Coronary artery (tissue), 2 donors: ENCODE results near the gene ANO2.

ENCODE experiments used
- DNase-seq: peaks from one replicate; pipeline ENCODE4 v3.0.0-alpha.2; 2017; ENCODE audit warnings: low spot score
- H3K27ac ChIP-seq, 2 donors: fragments of 200-600 bp; sonication (generic); one replicate each; pipeline ENCODE4 v1.5.1; 2016 to 2019
- H3K4me3 ChIP-seq: fragments of 200-600 bp; sonication (generic); 2 replicates; pipeline ENCODE4 v1.5.1; 2016; ENCODE audit warnings: mild to moderate bottlenecking, moderate library complexity
- TF ChIP-seq, protein P1 (sequence below): fragments of 200-600 bp; sonication (generic); IDR thresholded peaks from one replicate; pipeline ENCODE4 v1.5.1; 2019; ENCODE audit warnings: antibody characterized with exemption

The ANO2 gene

DNA sequence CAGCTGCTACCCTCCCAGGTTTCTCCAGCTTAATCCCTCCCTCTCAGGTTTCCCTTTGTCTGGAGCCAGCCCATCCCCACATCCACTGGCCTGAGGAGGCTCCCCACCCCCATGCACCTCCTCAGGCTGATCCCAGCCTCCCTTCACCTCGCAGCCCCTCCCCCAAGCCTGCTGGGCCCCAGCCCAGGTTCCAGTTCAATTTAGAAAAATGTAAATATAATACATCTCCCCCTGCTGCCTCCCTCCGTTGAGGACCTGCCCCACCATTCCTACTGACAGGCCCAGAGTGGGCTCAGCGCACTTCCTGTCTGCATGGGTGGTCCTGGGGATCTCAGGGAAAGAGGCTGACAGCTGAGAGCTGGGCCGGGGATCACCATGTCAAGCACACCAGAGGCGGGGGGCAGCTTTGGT, 357.3 kb downstream of the ANO2 start:
- Histone ChIP-seq H3K27ac (no peak overlapping the region), H3K4me3 (no peak overlapping the region)
- TF ChIP-seq, protein P1, sequence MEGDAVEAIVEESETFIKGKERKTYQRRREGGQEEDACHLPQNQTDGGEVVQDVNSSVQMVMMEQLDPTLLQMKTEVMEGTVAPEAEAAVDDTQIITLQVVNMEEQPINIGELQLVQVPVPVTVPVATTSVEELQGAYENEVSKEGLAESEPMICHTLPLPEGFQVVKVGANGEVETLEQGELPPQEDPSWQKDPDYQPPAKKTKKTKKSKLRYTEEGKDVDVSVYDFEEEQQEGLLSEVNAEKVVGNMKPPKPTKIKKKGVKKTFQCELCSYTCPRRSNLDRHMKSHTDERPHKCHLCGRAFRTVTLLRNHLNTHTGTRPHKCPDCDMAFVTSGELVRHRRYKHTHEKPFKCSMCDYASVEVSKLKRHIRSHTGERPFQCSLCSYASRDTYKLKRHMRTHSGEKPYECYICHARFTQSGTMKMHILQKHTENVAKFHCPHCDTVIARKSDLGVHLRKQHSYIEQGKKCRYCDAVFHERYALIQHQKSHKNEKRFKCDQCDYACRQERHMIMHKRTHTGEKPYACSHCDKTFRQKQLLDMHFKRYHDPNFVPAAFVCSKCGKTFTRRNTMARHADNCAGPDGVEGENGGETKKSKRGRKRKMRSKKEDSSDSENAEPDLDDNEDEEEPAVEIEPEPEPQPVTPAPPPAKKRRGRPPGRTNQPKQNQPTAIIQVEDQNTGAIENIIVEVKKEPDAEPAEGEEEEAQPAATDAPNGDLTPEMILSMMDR = no peak
- no peak for DNase-seq

GRCh38 chr12:5586201-5586600, 358.9 kb downstream of the ANO2 start:
- peak overlapping the region in 1 of 2 donors; percentile 8 for H3K27ac ChIP-seq
- TF ChIP-seq, protein P1 = no peak
- H3K4me3 ChIP-seq = no peak overlapping the region
- DNase-seq = no peak

GRCh38 chr12:5585178-5585577, 359.9 kb downstream of the ANO2 start:
- no peak for DNase-seq
- no peak overlapping the region for H3K27ac ChIP-seq
- TF ChIP-seq, protein P1 = no peak
- H3K4me3 ChIP-seq = no peak overlapping the region

DNA sequence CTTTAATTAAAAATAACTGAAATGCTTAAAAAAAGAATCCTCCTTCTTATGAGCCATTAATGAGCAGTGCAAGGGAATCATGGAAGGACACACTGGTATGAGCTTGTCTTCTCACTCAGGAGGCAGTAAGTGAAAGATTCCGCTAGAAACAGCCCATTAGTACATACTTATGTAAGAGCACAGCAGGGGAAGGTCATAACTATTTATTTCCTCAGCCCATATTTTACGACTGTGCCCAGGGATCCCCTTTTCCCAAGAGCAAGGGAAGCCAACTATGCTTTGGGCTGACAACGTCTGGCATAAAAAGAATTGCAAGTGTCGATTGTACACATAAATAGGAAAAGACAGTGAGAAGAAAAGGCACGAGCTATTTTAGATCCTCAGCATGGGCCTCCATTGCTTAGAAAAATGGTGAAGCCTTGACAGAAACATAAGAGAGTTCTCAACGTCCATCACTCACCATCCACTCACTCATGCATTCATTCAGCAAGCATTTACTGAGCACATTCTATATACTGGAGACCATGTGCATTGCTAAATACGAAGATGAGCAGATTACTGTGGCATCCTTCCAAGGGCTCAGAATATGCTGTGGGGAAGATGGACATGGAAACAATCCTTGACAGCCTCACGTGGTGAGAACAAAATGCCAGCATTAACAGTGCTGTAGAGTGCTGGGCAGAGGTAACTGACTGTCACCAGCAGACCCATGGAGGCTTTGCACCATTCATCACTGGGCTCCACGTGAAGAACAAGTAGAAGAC, 360.5 kb downstream of the ANO2 start:
- Histone ChIP-seq H3K27ac (no peak overlapping the region), H3K4me3 (no peak overlapping the region)
- no peak for DNase-seq
- TF ChIP-seq, protein P1 = no peak

GRCh38 chr12:5582541-5582940, 362.5 kb downstream of the ANO2 start:
- no peak overlapping the region for H3K4me3 ChIP-seq
- TF ChIP-seq, protein P1 = no peak
- H3K27ac ChIP-seq = peak overlapping the region in 1 of 2 donors; percentile 14
- no peak for DNase-seq

DNA sequence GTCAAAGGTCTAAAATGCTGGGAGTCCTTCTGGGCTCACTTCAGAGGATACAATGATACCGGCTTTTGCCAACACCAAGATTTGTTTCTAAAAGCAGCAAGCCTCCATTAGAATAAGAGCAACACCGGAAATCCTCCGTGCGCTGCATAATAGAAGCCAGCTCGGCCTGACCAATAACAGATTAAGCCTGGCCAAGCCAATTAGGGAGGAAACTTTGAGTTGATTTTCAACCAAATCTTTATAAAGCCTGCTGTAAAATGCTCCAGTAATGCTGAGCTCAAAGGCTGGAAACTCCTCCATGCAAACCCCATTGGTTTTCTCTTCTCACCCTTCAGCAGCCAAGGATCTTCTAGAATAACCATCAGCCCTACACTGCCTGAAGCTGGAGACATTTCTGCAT, 363.0 kb downstream of the ANO2 start:
- TF ChIP-seq, protein P1 = no peak
- Histone ChIP-seq H3K4me3 (peak overlapping the region; percentile 5), H3K27ac (peak overlapping the region in 1 of 2 donors; percentile 14)
- no peak for DNase-seq

GRCh38 chr12:5581616-5582015, 363.4 kb downstream of the ANO2 start:
- Histone ChIP-seq H3K27ac (peak overlapping the region in 1 of 2 donors; percentile 14), H3K4me3 (peak overlapping the region; percentile 5)
- DNase-seq = no peak
- TF ChIP-seq, protein P1 = no peak
